ENCODE data around the gene HOMEZ. TPM values are rescaled to one million over a fixed set of nuclear protein-coding genes. Genes with fewer than 3 reads are reported as not detected.
"Not testable (repeated sequence)": the region's sequence is repeated elsewhere in the genome, so short reads cannot be mapped to it uniquely, and the experiment has no call there.

HOMEZ gene
- total RNA-seq, 4 donors from 2014 or later: 13.0 to 16.5 (median 15.0) TPM

DNA sequence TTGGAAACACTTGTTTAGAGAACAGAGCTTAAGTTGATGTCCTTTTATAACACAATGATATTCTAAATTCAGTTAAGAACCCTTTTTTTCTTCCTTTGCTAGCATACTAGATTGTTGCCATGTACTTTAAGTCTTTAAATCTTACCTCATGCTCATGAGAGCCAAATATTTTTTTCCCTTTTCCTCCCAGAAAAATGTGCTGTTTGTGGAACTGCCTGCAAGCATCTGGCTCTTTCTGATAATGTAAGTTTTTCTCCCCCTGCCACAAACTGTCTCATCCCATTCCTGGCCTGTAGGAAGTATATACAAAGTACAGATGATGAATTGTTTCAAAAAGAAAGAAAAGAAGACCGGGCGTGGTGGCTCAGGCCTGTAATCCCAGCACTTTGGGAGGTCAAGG is 42.9 kb downstream of the HOMEZ start:
- H3K9me3 ChIP-seq: no peaks in the 10 kb centered on the region
- TF ChIP-seq, protein P1, sequence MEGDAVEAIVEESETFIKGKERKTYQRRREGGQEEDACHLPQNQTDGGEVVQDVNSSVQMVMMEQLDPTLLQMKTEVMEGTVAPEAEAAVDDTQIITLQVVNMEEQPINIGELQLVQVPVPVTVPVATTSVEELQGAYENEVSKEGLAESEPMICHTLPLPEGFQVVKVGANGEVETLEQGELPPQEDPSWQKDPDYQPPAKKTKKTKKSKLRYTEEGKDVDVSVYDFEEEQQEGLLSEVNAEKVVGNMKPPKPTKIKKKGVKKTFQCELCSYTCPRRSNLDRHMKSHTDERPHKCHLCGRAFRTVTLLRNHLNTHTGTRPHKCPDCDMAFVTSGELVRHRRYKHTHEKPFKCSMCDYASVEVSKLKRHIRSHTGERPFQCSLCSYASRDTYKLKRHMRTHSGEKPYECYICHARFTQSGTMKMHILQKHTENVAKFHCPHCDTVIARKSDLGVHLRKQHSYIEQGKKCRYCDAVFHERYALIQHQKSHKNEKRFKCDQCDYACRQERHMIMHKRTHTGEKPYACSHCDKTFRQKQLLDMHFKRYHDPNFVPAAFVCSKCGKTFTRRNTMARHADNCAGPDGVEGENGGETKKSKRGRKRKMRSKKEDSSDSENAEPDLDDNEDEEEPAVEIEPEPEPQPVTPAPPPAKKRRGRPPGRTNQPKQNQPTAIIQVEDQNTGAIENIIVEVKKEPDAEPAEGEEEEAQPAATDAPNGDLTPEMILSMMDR (IDR thresholded peaks at IDR 0.05): no peak
- no peak for TF ChIP-seq POLR2A (IDR thresholded peaks at IDR 0.05)
- WGBS, 2 donors: 95% methylated on average over 2 of the region's 2 CpGs
- peaks cover 21 to 31% of the 10 kb centered on the region in 2 donors for H3K4me1 ChIP-seq
- H3K27ac ChIP-seq: peak overlapping the region; percentile 82 to 96 (median 86)
- DNase-seq: no peak
- no peaks in the 10 kb centered on the region for H3K27me3 ChIP-seq
- no peaks in the 10 kb centered on the region for H3K36me3 ChIP-seq
- no peak overlapping the region for H3K4me3 ChIP-seq (replicated peaks in 1 of 3)
- intact Hi-C loops (cut with DNase I): no loop called here

DNA sequence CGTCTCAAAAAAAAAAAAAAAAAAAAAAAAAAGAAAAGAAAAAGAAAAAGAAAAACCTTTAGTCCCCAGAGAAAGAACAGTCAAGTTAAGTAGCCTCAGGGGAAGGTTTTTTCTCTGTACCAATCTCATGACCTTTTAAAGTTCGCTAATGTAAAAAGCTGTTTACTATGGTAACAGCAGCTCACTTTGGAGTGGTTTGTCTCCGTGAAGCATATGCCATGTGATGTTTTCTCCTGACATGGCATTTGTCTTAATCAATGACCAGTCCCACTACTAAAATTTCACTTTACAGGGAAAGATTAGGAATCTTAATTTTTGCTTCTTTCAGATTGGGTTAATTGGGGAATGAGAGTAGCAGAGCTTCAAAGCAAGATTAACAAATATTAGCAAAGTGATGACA is 43.9 kb downstream of the HOMEZ start:
- WGBS, 2 donors: 38 to 45% methylated on average over 3 of the region's 3 CpGs
- H3K9me3 ChIP-seq: no peaks in the 10 kb centered on the region

DNA sequence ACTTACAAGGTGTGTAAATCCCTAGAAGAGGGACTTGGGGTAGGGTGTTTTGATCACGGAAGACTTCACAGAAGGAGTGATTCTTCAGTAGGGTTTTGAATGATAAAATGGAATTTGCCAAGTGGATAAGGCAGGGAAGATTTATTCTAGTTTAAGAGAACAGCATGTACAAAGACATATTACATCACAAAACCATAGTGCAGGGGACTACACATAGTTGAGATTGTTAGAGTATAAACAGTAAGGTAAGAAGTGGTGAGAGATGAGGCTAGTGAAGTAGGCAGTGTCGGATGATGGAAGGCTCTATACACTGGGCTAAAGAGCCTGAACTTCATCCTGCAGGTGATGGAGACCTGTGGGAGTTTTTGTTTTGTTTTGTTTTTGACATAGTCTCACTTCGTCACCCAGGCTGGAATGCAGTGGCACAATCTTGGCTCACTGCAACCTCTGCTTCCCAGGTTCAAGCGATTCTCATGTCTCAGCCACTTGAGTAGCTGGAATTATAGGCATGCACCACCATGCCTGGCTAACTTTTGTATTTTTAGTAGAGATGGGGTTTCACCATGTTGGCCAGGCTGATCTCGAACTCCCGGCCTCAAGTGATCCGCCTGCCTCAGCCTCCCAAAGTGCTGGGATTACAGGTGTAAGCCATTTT is 44.7 kb downstream of the HOMEZ start:
- peak in 1 of 2 donors; percentile 55 for TF ChIP-seq POLR2A (IDR thresholded peaks at IDR 0.05)
- H3K4me3 ChIP-seq (replicated peaks in 1 of 3); H3K27me3 ChIP-seq; intact Hi-C loops (cut with DNase I); H3K36me3 ChIP-seq; H3K9me3 ChIP-seq: not testable (repeated sequence)
- Histone ChIP-seq H3K27ac (peak overlapping the region; percentile 82 to 96 (median 86)), H3K4me1 (peaks cover 24 to 40% of the 10 kb centered on the region in 2 donors)
- WGBS, 2 donors: 36 to 42% methylated on average over 7 of the region's 7 CpGs
- DNase-seq: peak; percentile 77 to 79

More for the DNA sequence above, 43.9 kb downstream of the HOMEZ start:
- Histone ChIP-seq H3K27ac (peak overlapping the region; percentile 82 to 96 (median 86)), H3K4me3 (replicated peaks in 1 of 3) (no peak overlapping the region), H3K4me1 (peaks cover 24 to 40% of the 10 kb centered on the region in 2 donors), H3K36me3 (no peaks in the 10 kb centered on the region), H3K27me3 (no peaks in the 10 kb centered on the region)
- TF ChIP-seq POLR2A (IDR thresholded peaks at IDR 0.05): no peak
- TF ChIP-seq, protein P1 (IDR thresholded peaks at IDR 0.05): no peak
- DNase-seq: no peak
- intact Hi-C loops (cut with DNase I): no loop called here

DNA sequence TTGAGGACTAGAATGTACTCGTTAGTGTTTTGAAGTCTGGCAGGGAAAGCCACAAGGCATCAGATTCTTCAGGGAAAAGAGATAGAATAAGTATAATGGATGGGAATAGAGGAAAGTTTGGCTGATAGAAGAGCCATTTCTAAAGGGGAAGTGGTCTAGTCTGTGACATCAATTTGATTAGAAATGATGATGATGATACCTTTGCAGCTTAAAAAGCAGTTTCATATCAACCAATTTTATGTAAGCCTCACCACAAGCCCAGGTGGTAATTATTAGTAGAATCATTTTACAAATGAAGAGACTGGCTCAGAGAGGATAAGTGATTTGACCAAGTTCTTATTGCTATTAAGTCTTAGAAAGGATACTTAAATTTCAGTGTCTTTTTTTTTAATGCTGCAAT is 45.3 kb downstream of the HOMEZ start:
- TF ChIP-seq POLR2A (IDR thresholded peaks at IDR 0.05): no peak
- TF ChIP-seq, protein P1 (IDR thresholded peaks at IDR 0.05): no peak
- H3K4me3 ChIP-seq (replicated peaks in 1 of 3): no peak overlapping the region
- H3K27ac ChIP-seq: peak overlapping the region; percentile 82 to 96 (median 86)
- intact Hi-C loops (cut with DNase I): no loop called here
- peaks cover 28 to 40% of the 10 kb centered on the region in 2 donors for H3K4me1 ChIP-seq
- H3K27me3 ChIP-seq: no peaks in the 10 kb centered on the region
- H3K9me3 ChIP-seq: no peaks in the 10 kb centered on the region
- DNase-seq: no peak
- 71 to 72% methylated on average over 1 of the region's 1 CpG for WGBS, 2 donors
- H3K36me3 ChIP-seq: no peaks in the 10 kb centered on the region

DNA sequence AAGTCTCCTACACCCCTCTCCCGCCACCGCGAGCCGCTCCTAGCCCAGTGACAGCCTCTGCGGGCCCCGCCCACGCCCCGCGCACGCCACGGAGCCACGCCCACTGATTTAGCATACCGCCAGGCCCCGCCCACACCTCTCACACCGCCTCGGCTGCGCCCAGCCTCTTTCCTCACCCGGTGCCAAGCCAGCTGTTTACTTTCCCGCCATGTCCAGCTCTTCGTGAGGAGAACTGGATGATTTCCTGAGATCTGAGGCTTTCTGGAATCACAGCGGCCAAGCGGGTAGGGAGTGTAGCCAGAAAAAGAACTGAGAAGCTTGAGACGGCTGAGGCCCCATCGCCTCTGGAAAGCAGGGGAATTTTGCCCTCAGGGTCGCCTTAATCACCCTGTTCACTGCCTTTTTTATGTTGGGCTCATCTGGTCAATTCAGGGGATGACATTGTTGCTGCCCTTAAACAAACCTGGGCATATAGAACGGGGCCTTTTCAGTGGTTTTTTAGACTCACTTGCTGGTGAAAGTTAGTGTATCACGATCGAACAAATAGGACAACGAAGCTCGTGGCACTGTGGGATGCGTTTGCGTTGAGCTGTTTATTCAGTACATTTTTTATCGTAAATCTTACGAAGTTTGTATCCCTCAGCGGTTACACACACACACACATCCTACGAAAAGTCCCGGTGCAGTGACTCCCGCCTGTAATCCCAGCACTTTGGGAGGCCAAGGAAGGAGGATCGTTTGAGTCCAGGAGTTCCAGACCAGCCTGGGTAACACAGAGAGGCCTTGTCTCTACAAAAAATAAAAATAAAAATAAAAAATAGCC is 47.9 kb downstream of the HOMEZ start, which contains the start of gene RNF212B:
Gene RNF212B, plus strand, starts transcription at position 165 of the 823 bp plus-strand sequence. CDS start 2,410 bp downstream, outside the sequence.
- H3K27ac ChIP-seq: peak within 1 kb of the TSS; percentile 86 to 96 (median 93)
- H3K36me3 ChIP-seq: no peaks in the 10 kb centered on the region
- H3K4me1 ChIP-seq: peaks cover 40 to 54% of the 10 kb centered on the region in 2 donors
- no peak within 1 kb of the TSS for H3K4me3 ChIP-seq (replicated peaks in 1 of 3)
- H3K9me3 ChIP-seq: no peaks in the 10 kb centered on the region
- H3K27me3 ChIP-seq: no peaks in the 10 kb centered on the region
- WGBS, 2 donors: 34 to 36% methylated on average over 39 of the region's 39 CpGs
- intact Hi-C loops (cut with DNase I): no loop called here
- TF ChIP-seq POLR2A (IDR thresholded peaks at IDR 0.05): peak in 1 of 2 donors; percentile 77
- TF ChIP-seq, protein P1 (IDR thresholded peaks at IDR 0.05): no peak
- peak; percentile 94 to 96 for DNase-seq

DNA sequence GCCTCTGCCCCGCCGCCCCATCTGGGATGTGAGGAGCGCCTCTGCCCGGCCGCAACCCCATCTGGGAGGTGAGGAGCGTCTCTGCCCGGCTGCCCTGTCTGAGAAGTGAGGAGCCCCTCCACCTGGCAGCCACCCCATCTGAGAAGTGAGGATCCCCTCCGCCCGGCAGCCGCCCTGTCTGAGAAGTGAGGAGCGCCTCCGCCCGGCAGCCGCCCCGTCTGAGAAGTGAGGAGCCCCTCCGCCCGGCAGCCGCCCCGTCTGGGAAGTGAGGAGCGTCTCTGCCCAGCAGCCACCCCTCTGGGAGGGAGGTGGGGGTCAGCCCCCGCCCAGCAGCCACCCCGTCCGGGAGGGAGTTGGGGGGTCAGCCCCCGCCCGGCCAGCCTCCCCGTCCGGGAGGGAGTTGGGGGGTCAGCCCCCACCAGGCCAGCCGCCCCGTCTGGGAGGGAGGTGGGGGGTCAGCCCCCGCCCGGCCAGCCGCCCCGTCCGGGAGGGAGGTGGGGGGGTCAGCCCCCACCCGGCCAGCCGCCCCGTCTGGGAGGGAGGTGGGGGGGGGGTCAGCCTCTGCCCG is 53.6 kb downstream of the HOMEZ start:
- H3K27me3 ChIP-seq; intact Hi-C loops (cut with DNase I); DNase-seq; H3K4me3 ChIP-seq (replicated peaks in 1 of 3); H3K9me3 ChIP-seq; H3K36me3 ChIP-seq: not testable (repeated sequence)
- H3K27ac ChIP-seq: peak overlapping the region in 2 of 3 donors; percentile 86 to 93
- 92% methylated on average over 16 of the region's 38 CpGs; no CpG with 5 or more reads in 1 of the 2 donors for WGBS, 2 donors
- peaks cover 16 to 21% of the 10 kb centered on the region in 2 donors for H3K4me1 ChIP-seq
